Smooth muscle cell (in vitro differentiated cells): Measurements from ENCODE around the gene PPP1R9B. TPM values are rescaled to one million over a fixed set of nuclear protein-coding genes. Genes with fewer than 3 reads are reported as not detected.

Experiments used
- DNase-seq: peaks from one replicate; lab custom pipeline; 2025; ENCODE audit not compliant: unreplicated experiment; lab: John Stamatoyannopoulos, UW
- H2AFZ ChIP-seq: fragments of 200-600 bp; sonication (generic); 2 replicates; pipeline ENCODE4 v1.6.0; 2016; ENCODE audit warnings: antibody characterized with exemption, low read depth, mild to moderate bottlenecking
- H3F3A ChIP-seq: fragments of 200-600 bp; sonication (generic); 2 replicates; pipeline ENCODE4 v1.6.0; 2017; ENCODE audit warnings: antibody characterized with exemption, low read depth
- H3K27ac ChIP-seq: fragments of 200-600 bp; sonication (generic); 2 replicates; pipeline ENCODE4 v1.5.1; 2016; ENCODE audit warnings: low read depth, mild to moderate bottlenecking
- H3K27me3 ChIP-seq: fragments of 200-600 bp; sonication (generic); 2 replicates; pipeline ENCODE4 v1.6.1; 2016; ENCODE audit warnings: low read depth, mild to moderate bottlenecking
- H3K36me3 ChIP-seq: fragments of 200-600 bp; sonication (generic); 2 replicates; pipeline ENCODE4 v1.5.1; 2016; ENCODE audit warnings: low read depth
- H3K4me1 ChIP-seq: fragments of 200-600 bp; sonication (generic); 2 replicates; pipeline ENCODE4 v1.5.1; 2016; ENCODE audit warnings: low read depth
- H3K4me2 ChIP-seq: fragments of 200-600 bp; sonication (generic); 2 replicates; pipeline ENCODE4 v1.6.0; 2016; ENCODE audit warnings: mild to moderate bottlenecking
- H3K4me3 ChIP-seq: fragments of 200-600 bp; sonication (generic); 2 replicates; pipeline ENCODE4 v1.5.1; 2016; ENCODE audit warnings: mild to moderate bottlenecking
- H3K79me2 ChIP-seq: fragments of 200-600 bp; sonication (generic); 2 replicates; pipeline ENCODE4 v1.6.0; 2016; ENCODE audit warnings: low read depth, mild to moderate bottlenecking
- H3K9ac ChIP-seq: fragments of 200-600 bp; sonication (generic); 2 replicates; pipeline ENCODE4 v1.6.0; 2016; ENCODE audit warnings: low read depth
- H3K9me3 ChIP-seq: fragments of 200-600 bp; sonication (generic); replicated peaks from 2 replicates; pipeline ENCODE4 v1.5.1; 2016; ENCODE audit warnings: low read depth
- H4K20me1 ChIP-seq: fragments of 200-600 bp; sonication (generic); 2 replicates; pipeline ENCODE4 v1.6.0; 2016; ENCODE audit warnings: low read depth
- WGBS: methylation state at CpG from one replicate; pipeline ENCODE4 v1.1.7; 2016; ENCODE audit warnings: low lambda C conversion rate; 5-methylcytosine and 5-hydroxymethylcytosine counted together
- polyA plus RNA-seq: library from polyadenylated mRNA; unstranded; fragments of >200 nt; fragmentation: Nextera tagmentation; extraction: Ambion mirVana; gene quantifications from 2 replicates; pipeline ENCODE4 v1.2.1, GENCODE V29; 2016
- total RNA-seq: library from RNA; depleted of rRNA; stranded (reverse); fragments of >200 nt; gene quantifications from 2 replicates; pipeline ENCODE4 v1.2.3, GENCODE V29; 2014
- TF ChIP-seq, protein P1 (sequence below): fragments of 200-600 bp; sonication (generic); IDR thresholded peaks from 2 replicates; pipeline ENCODE4 v1.5.1; 2017; ENCODE audit warnings: borderline replicate concordance, mild to moderate bottlenecking, antibody characterized with exemption; ENCODE audit not compliant: insufficient read depth, poor library complexity, severe bottlenecking

PPP1R9B gene
- total and polyA plus RNA-seq, 2 experiments from 2014 or later = 6.7 to 20.8 TPM

GRCh38 chr17:50198026-50198669 lies 47.7 kb upstream of the PPP1R9B start:
- peak overlapping the region; percentile 99 for H3K4me2 ChIP-seq
- TF ChIP-seq, protein P1, sequence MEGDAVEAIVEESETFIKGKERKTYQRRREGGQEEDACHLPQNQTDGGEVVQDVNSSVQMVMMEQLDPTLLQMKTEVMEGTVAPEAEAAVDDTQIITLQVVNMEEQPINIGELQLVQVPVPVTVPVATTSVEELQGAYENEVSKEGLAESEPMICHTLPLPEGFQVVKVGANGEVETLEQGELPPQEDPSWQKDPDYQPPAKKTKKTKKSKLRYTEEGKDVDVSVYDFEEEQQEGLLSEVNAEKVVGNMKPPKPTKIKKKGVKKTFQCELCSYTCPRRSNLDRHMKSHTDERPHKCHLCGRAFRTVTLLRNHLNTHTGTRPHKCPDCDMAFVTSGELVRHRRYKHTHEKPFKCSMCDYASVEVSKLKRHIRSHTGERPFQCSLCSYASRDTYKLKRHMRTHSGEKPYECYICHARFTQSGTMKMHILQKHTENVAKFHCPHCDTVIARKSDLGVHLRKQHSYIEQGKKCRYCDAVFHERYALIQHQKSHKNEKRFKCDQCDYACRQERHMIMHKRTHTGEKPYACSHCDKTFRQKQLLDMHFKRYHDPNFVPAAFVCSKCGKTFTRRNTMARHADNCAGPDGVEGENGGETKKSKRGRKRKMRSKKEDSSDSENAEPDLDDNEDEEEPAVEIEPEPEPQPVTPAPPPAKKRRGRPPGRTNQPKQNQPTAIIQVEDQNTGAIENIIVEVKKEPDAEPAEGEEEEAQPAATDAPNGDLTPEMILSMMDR = peak; percentile 65
- H2AFZ ChIP-seq = no peak overlapping the region
- H3K9me3 ChIP-seq = no peaks in the 10 kb centered on the region
- peaks cover 16% of the 10 kb centered on the region for H3K4me1 ChIP-seq
- peaks cover 20% of the 10 kb centered on the region for H3K36me3 ChIP-seq
- peaks cover 83% of the 10 kb centered on the region for H4K20me1 ChIP-seq
- WGBS = 39% methylated on average over 7 of the region's 7 CpGs
- DNase-seq = no peak
- H3K27me3 ChIP-seq = no peaks in the 10 kb centered on the region
- peak overlapping the region; percentile 99 for H3K27ac ChIP-seq
- H3K9ac ChIP-seq = peak overlapping the region; percentile 93
- peaks cover 93% of the 10 kb centered on the region for H3K79me2 ChIP-seq
- H3K4me3 ChIP-seq = peak overlapping the region; percentile 89
- H3F3A ChIP-seq = peaks cover 67% of the 10 kb centered on the region

DNA sequence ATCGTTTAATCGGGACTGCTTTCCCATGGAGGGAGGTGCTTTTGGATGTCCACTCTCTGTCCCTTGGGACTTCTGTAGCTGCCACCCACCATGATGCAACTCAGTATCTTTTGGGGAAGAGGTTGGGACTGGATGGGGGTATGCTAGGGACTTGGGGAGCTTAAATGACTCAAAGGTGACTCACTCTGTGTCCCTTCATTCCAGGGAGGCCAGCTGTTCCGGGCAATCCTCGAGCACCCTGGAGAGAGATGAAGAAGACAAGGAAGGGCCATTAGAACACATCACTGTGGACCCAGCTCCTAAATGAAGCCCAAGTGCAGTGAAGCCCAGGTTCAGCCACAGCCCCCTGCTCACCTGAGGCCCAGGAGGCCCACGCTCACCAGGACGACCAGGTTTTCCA lies 46.3 kb upstream of the PPP1R9B start:
- Histone ChIP-seq H3F3A (peaks cover 75% of the 10 kb centered on the region), H3K9ac (peak overlapping the region; percentile 93), H3K4me2 (peak overlapping the region; percentile 99), H3K79me2 (peaks cover 91% of the 10 kb centered on the region), H3K4me3 (peak overlapping the region; percentile 89), H3K9me3 (no peaks in the 10 kb centered on the region), H3K36me3 (peaks cover 28% of the 10 kb centered on the region), H3K27me3 (no peaks in the 10 kb centered on the region), H4K20me1 (peaks cover 96% of the 10 kb centered on the region), H3K4me1 (peaks cover 13% of the 10 kb centered on the region), H3K27ac (peak overlapping the region; percentile 99), H2AFZ (no peak overlapping the region)
- TF ChIP-seq, protein P1 = no peak
- no peak for DNase-seq
- WGBS = 50% methylated on average over 6 of the region's 6 CpGs

DNA sequence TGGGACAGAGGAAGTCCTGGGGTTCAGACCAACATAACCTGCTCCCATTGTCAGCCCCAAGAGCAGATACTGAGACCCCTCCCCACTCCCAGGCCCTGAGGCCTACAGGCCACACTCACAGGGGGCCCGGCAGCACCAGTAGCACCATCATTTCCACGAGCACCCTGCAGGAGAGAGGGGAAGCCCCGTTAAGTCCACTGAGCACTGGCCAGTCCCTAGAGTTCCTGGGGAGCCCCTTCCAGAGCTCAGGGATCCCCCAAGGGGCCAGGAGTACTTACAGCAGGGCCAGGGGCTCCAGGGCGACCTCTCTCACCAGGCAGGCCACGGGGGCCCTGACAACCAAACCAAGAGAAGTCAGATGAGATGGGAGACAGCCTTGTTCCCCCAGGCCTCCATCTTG lies 45.6 kb upstream of the PPP1R9B start:
- WGBS = 82% methylated on average over 5 of the region's 5 CpGs
- DNase-seq = no peak
- peak overlapping the region; percentile 89 for H3K4me3 ChIP-seq

More for the DNA sequence above, 45.6 kb upstream of the PPP1R9B start:
- Histone ChIP-seq H2AFZ (no peak overlapping the region), H3K4me1 (peaks cover 10% of the 10 kb centered on the region), H3K27ac (peak overlapping the region; percentile 99), H4K20me1 (peaks cover 100% of the 10 kb centered on the region), H3K27me3 (no peaks in the 10 kb centered on the region), H3F3A (peaks cover 83% of the 10 kb centered on the region), H3K36me3 (peaks cover 28% of the 10 kb centered on the region), H3K9me3 (no peaks in the 10 kb centered on the region), H3K9ac (peak overlapping the region; percentile 7), H3K4me2 (peak overlapping the region; percentile 99), H3K79me2 (peaks cover 83% of the 10 kb centered on the region)
- TF ChIP-seq, protein P1 = no peak
